Thyroid gland (tissue), 4 donors: Measurements from ENCODE around the gene CRLF1.
"Not testable (repeated sequence)": the region's sequence is repeated elsewhere in the genome, so short reads cannot be mapped to it uniquely, and the experiment has no call there.

Experiments used
- CTCF ChIP-seq, 6 experiments: fragments of 200-600 bp in 3 of 6; fragments of 450-650 bp in 3 of 6; sonication (generic) in 3 of 6; IDR thresholded peaks; one replicate each; pipeline ENCODE4 v1.5.1; 2016 to 2019; ENCODE audit warnings: antibody characterized with exemption in 6 of 6, mild to moderate bottlenecking in 2 of 6, inconsistent platforms in 1 of 6, moderate library complexity in 1 of 6
- POLR2A ChIP-seq, 2 donors: fragments of 450-650 bp; IDR thresholded peaks; one replicate each; pipeline ENCODE4 v1.6.1; 2017; ENCODE audit warnings: antibody characterized with exemption in 2 of 2, mild to moderate bottlenecking in 2 of 2, moderate library complexity in 1 of 2

GRCh38 chr19:18600692-18601397 lies 5.8 kb downstream of the CRLF1 start:
- not testable (repeated sequence) for TF ChIP-seq CTCF, POLR2A (IDR thresholded peaks at IDR 0.05)
